ENCODE data around the gene COG6. TPM values are rescaled to one million over a fixed set of nuclear protein-coding genes. Genes with fewer than 3 reads are reported as not detected.

Gene COG6
- total RNA-seq, 1 donor from 2014 or later, result 49.4 TPM

DNA sequence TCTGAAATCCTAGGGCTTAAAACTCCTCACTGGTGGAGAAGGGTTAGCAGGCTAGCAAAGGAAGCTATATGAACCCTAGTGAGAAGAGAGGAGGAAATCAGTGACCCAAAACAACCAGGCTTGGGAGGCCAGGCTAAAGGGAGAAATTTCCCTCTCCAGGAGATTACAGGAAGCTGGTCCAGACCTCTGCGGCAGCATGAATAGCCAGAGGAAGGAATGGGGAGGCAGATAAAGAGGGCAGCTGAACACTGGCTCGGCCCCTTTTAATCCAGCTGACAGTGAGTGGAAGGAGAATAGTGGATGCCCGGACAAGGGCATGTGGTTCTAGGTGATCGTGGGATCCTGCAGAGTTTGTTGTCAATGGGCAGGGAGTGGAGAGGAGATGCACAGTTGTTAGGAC lies 130.6 kb downstream of the COG6 start:
- peaks cover 18% of the 10 kb centered on the region for H3K9me3 Mint-ChIP-seq
- H3K4me1 Mint-ChIP-seq, result no peaks in the 10 kb centered on the region
- TF ChIP-seq, protein P1, sequence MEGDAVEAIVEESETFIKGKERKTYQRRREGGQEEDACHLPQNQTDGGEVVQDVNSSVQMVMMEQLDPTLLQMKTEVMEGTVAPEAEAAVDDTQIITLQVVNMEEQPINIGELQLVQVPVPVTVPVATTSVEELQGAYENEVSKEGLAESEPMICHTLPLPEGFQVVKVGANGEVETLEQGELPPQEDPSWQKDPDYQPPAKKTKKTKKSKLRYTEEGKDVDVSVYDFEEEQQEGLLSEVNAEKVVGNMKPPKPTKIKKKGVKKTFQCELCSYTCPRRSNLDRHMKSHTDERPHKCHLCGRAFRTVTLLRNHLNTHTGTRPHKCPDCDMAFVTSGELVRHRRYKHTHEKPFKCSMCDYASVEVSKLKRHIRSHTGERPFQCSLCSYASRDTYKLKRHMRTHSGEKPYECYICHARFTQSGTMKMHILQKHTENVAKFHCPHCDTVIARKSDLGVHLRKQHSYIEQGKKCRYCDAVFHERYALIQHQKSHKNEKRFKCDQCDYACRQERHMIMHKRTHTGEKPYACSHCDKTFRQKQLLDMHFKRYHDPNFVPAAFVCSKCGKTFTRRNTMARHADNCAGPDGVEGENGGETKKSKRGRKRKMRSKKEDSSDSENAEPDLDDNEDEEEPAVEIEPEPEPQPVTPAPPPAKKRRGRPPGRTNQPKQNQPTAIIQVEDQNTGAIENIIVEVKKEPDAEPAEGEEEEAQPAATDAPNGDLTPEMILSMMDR (IDR thresholded peaks at IDR 0.05; ENCODE audit: unreplicated experiment), result no peak
- no peak for DNase-seq (ENCODE audit: low spot score in 2 of 2, unreplicated experiment in 2 of 2)
- H3K36me3 Mint-ChIP-seq, result peaks cover 10% of the 10 kb centered on the region
- H3K27me3 Mint-ChIP-seq (ENCODE audit: low read depth), result no peaks in the 10 kb centered on the region
- H3K4me3 Mint-ChIP-seq, result no peak overlapping the region
- H3K27ac Mint-ChIP-seq, result no peak overlapping the region

DNA sequence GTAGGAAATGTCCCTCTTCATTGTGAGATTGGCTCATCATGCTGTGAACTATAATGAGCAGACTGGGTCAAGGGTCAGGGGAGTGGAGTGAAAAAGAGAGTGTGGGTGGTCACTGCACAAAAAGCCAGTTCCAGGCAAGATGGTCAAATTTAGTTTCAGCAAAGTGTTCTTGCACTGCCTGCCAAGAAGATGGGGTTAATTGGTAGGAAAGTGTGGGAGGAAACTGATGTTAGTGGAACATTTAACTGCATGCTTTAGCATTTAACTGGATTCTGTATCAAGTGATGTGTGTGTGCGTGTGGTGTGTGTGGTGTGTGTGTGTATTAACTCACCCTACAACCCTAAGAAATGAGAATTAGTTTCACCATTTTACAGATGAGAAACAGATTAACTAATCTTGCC lies 131.6 kb downstream of the COG6 start:
- H3K4me3 Mint-ChIP-seq, result no peak overlapping the region
- H3K27ac Mint-ChIP-seq, result no peak overlapping the region
- no peaks in the 10 kb centered on the region for H3K4me1 Mint-ChIP-seq
- H3K36me3 Mint-ChIP-seq, result peaks cover 10% of the 10 kb centered on the region
- no peaks in the 10 kb centered on the region for H3K27me3 Mint-ChIP-seq (ENCODE audit: low read depth)
- no peak for DNase-seq (ENCODE audit: low spot score in 2 of 2, unreplicated experiment in 2 of 2)
- peaks cover 19% of the 10 kb centered on the region for H3K9me3 Mint-ChIP-seq
- TF ChIP-seq, protein P1 (IDR thresholded peaks at IDR 0.05; ENCODE audit: unreplicated experiment), result no peak

DNA sequence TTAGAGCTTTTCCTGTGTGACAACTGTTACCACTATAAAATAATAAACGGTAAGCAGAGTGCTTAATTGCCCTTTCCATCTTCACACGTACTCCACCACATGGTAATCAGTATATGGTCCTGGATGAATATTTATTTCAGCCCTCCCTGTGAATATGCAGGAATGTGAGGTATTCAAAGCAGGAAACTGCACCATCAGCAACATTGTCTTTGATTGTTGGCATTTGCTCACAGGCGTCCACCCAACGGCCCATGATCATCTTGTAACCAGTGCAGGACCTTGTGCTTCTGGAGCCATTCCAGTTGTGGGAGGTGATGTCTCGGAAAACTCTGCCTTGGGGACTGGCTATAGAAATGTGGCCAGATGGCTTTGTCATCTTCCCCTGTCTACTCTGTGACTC lies 132.6 kb downstream of the COG6 start:
- H3K27me3 Mint-ChIP-seq (ENCODE audit: low read depth), result no peaks in the 10 kb centered on the region
- H3K27ac Mint-ChIP-seq, result no peak overlapping the region
- H3K4me1 Mint-ChIP-seq, result no peaks in the 10 kb centered on the region
- peaks cover 24% of the 10 kb centered on the region for H3K9me3 Mint-ChIP-seq
- no peak for DNase-seq (ENCODE audit: low spot score in 2 of 2, unreplicated experiment in 2 of 2)
- no peak overlapping the region for H3K4me3 Mint-ChIP-seq
- H3K36me3 Mint-ChIP-seq, result peaks cover 10% of the 10 kb centered on the region
- TF ChIP-seq, protein P1 (IDR thresholded peaks at IDR 0.05; ENCODE audit: unreplicated experiment), result no peak

DNA sequence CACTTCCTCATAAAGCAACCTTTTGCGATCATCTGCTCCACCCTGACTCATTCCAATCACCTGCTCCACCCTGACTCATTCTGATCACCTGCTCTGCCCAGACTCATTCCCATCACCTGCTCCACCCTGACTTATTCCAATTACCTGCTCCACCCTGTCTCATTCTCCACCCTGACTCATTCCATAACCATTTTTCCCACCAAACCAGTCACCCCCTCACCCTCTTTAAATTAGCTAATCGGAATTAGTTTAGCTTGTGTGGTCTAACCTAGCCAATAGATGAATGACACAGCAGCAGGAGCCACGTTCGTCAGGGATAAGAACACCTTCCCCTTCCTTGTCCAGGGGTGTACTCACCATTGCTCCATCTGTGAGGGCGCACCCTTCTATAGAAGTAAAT lies 134.0 kb downstream of the COG6 start:
- Mint-ChIP-seq H3K27ac (no peak overlapping the region), H3K36me3 (peaks cover 10% of the 10 kb centered on the region), H3K27me3 (ENCODE audit: low read depth) (no peaks in the 10 kb centered on the region), H3K4me3 (no peak overlapping the region), H3K9me3 (peaks cover 35% of the 10 kb centered on the region), H3K4me1 (no peaks in the 10 kb centered on the region)
- TF ChIP-seq, protein P1 (IDR thresholded peaks at IDR 0.05; ENCODE audit: unreplicated experiment), result no peak
- no peak for DNase-seq (ENCODE audit: low spot score in 2 of 2, unreplicated experiment in 2 of 2)

Small RNA genes lying within 50 kb of the gene (microRNA-seq; reads per million reads assigned to microRNA genes)
- gene MIR4305, result not detected

Other genes with a start within 250 kb of the COG6 start
- gene LHFPL6, start 52.5 kb upstream of the COG6 start, total RNA-seq, result 18.2 to 20.2 TPM (median 19.0 TPM) in 3 replicates

Measured in mesothelial cell of epicardium (in vitro differentiated cells).